AG04450 (cell line): ENCODE measurements around the gene SKAP1. TPM values are rescaled to one million over a fixed set of nuclear protein-coding genes. Genes with fewer than 3 reads are reported as not detected.

Source experiments
- CTCF ChIA-PET: fragments of 300-600, 350-600 bp; formaldehyde crosslinking; extraction: SDS; loops from one replicate; lab custom pipeline; 2022; ENCODE audit warnings: antibody characterized with exemption, inconsistent platforms; lab: Charles Lee
- POLR2A ChIA-PET: fragments of 350-600 bp; formaldehyde crosslinking; extraction: SDS; loops from one replicate; lab custom pipeline; 2021; ENCODE audit warnings: antibody characterized with exemption, inconsistent platforms; lab: Yijun Ruan, JAX
- DNase-seq: peaks from one replicate; pipeline ENCODE4 v3.0.0-alpha.2; 2011; ENCODE audit warnings: low read depth, low spot score
- H3K27ac ChIP-seq: one replicate; pipeline ENCODE4 v1.5.1; 2012; ENCODE audit warnings: low read depth, low read length, control low read depth
- H3K27me3 ChIP-seq: one replicate; pipeline ENCODE4 v1.6.0; 2012; ENCODE audit warnings: low read length; ENCODE audit not compliant: control insufficient read depth, insufficient read depth
- H3K4me3 ChIP-seq: 2 replicates; pipeline ENCODE4 v1.5.1; 2011; ENCODE audit warnings: mild to moderate bottlenecking, low read depth, low read length, control low read depth
- H3K9me3 ChIP-seq: 2 replicates; pipeline ENCODE4 v1.5.1; 2012; ENCODE audit warnings: low read length; ENCODE audit not compliant: control insufficient read depth, insufficient read depth
- polyA plus RNA-seq: library from polyadenylated mRNA; depleted of rRNA; stranded (reverse); fragments of >200 nt; gene quantifications from 2 replicates; pipeline ENCODE4 v1.2.3, GENCODE V29; 2011
- TF ChIP-seq, protein P1 (sequence below): IDR thresholded peaks from 2 replicates; pipeline ENCODE4 v1.5.1; 2011; ENCODE audit warnings: low read depth, low read length, control low read depth, inconsistent platforms

SKAP1 gene
- polyA plus RNA-seq, 1 experiment: not detected

GRCh38 chr17:48179071-48179945 is 250.7 kb downstream of the SKAP1 start:
- H3K4me3 ChIP-seq: no peak overlapping the region
- H3K9me3 ChIP-seq: no peaks in the 10 kb centered on the region
- TF ChIP-seq, protein P1, sequence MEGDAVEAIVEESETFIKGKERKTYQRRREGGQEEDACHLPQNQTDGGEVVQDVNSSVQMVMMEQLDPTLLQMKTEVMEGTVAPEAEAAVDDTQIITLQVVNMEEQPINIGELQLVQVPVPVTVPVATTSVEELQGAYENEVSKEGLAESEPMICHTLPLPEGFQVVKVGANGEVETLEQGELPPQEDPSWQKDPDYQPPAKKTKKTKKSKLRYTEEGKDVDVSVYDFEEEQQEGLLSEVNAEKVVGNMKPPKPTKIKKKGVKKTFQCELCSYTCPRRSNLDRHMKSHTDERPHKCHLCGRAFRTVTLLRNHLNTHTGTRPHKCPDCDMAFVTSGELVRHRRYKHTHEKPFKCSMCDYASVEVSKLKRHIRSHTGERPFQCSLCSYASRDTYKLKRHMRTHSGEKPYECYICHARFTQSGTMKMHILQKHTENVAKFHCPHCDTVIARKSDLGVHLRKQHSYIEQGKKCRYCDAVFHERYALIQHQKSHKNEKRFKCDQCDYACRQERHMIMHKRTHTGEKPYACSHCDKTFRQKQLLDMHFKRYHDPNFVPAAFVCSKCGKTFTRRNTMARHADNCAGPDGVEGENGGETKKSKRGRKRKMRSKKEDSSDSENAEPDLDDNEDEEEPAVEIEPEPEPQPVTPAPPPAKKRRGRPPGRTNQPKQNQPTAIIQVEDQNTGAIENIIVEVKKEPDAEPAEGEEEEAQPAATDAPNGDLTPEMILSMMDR: no peak
- DNase-seq: no peak
- ChIA-PET POLR2A (no interaction called here), CTCF (no interaction called here)
- H3K27ac ChIP-seq: no peak overlapping the region
- H3K27me3 ChIP-seq: peaks cover 39% of the 10 kb centered on the region

GRCh38 chr17:48178317-48178716 is 251.7 kb downstream of the SKAP1 start:
- no peak overlapping the region for H3K4me3 ChIP-seq
- ChIA-PET CTCF (no interaction called here), POLR2A (no interaction called here)
- no peaks in the 10 kb centered on the region for H3K9me3 ChIP-seq
- H3K27ac ChIP-seq: no peak overlapping the region
- TF ChIP-seq, protein P1: no peak
- H3K27me3 ChIP-seq: peaks cover 43% of the 10 kb centered on the region
- no peak for DNase-seq

DNA sequence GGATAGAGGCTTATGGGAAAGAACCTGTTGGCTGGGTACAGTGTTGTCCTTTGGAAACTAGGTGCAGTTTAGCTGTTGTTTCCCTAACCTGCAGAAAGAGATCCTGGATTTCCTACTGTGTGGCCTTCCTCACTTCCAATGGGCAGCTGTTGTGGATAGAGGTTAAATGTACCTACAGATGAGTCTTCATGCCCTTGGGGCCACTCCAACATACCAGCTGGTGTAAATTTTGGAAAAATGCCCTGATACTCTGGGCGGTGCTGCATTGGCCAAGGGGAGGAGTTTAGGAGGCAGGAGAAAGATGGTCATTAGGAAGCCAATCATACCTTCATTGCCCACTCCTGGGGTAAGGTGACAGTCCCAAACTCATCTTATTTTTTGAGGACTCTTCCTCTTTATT is 252.2 kb downstream of the SKAP1 start:
- POLR2A ChIA-PET: no interaction called here

GRCh38 chr17:48176471-48176855 is 253.6 kb downstream of the SKAP1 start:
- no peak overlapping the region for H3K4me3 ChIP-seq
- POLR2A ChIA-PET: no interaction called here
- H3K9me3 ChIP-seq: no peaks in the 10 kb centered on the region
- no peak overlapping the region for H3K27ac ChIP-seq
- no peak for DNase-seq
- peaks cover 38% of the 10 kb centered on the region for H3K27me3 ChIP-seq
- CTCF ChIA-PET: no interaction called here
- TF ChIP-seq, protein P1: no peak

More for the DNA sequence above, 252.2 kb downstream of the SKAP1 start:
- TF ChIP-seq, protein P1: no peak
- DNase-seq: no peak
- CTCF ChIA-PET: no interaction called here
- no peak overlapping the region for H3K27ac ChIP-seq
- H3K4me3 ChIP-seq: no peak overlapping the region
- H3K27me3 ChIP-seq: peaks cover 39% of the 10 kb centered on the region
- H3K9me3 ChIP-seq: no peaks in the 10 kb centered on the region

- ChIA-PET CTCF (no interaction called here), POLR2A (no interaction called here)
- TF ChIP-seq, protein P1: no peak
- Histone ChIP-seq H3K27me3 (peaks cover 39% of the 10 kb centered on the region), H3K4me3 (no peak overlapping the region), H3K27ac (no peak overlapping the region), H3K9me3 (no peaks in the 10 kb centered on the region)
- DNase-seq: no peak
Measured at GRCh38 chr17:48175692-48176470, 254.1 kb downstream of the SKAP1 start.
